ENCODE measurements around the gene SHCBP1. TPM values are rescaled to one million over a fixed set of nuclear protein-coding genes. Genes with fewer than 3 reads are reported as not detected.
A peak's percentile ranks its signal among the peaks of the same experiment; 100 is the strongest.

The SHCBP1 gene
- total and polyA plus RNA-seq, 2 of the 13 experiments (the other 11 are each of a cell fraction or from before 2014, with no cell fraction given), result 15.7 to 33.0 TPM

DNA sequence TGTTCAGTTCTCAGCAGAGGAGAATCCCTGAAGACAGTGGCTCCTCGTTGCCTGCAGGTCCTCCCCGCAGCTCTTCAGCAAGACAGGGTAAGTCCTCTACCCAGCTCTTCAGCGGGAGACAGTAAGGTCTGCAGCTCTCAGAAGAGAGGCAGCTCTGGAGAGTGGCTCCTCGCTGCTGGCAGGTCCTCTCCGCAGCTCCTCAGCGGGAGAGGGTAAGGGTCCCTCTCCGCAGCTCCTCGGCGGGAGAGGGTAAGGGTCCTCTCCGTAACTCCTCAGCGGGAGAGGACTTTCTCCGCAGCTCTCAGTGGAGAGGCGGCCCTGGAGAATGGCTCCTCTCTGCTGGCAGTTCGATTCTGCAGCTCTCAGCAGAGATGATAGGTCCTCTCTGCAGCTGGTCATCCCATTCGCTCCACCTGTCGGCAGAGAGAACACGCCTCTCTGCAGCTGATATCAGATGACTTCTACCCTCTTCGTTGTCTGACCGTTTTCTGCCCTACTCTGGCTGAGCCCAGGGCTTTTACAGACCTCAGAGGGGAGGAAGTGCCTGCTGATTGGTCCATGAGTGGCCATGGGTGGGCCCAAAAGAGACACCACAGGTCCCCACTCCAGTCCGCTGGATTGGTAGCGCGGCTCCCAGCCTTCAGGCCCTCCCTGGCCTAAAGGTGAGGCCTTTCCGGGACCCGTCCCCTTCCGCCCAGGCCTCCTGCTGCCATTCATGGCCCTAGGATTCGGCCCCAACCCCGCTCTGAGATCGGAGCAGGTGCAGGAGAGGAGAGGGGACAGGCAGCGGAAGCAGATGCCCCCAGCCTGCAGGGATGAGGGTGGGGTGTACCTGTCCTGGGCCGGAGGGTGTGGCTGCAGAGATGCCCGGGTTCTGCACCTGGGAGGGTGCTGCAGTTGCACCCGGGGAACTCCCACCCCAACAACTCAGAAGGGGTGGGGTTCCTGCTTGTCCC is 11.9 kb upstream of the SHCBP1 start (continued):
- no peak; the same call in 1 of the 2 replicates for TF ChIP-seq NR1H2 (CRISPR knock-in tag; IDR thresholded peaks at IDR 0.05; ENCODE audit: borderline replicate concordance, low read depth)
- no peak for TF ChIP-seq MATR3 (CRISPR knock-in tag; IDR thresholded peaks at IDR 0.05)
- TF ChIP-seq KLF9 (CRISPR knock-in tag; IDR thresholded peaks at IDR 0.05; ENCODE audit: low read depth), result no peak
- TF ChIP-seq ZNF747 (CRISPR knock-in tag; IDR thresholded peaks at IDR 0.05; ENCODE audit: borderline replicate concordance), result peak; percentile 91; the same call in 1 of the 2 replicates
- no peak; the same call in 1 of the 2 replicates for TF ChIP-seq ZSCAN25 (CRISPR knock-in tag; IDR thresholded peaks at IDR 0.05)
- peak; percentile 22; the same call in 1 of the 2 replicates for TF ChIP-seq ZNF276 (CRISPR knock-in tag; IDR thresholded peaks at IDR 0.05; ENCODE audit: low read depth)
- TF ChIP-seq MIER2 (CRISPR knock-in tag; IDR thresholded peaks at IDR 0.05), result 0 out of 2 replicates have a peak, but pooled peaks have one; percentile 24
- no peak for TF ChIP-seq CENPX (CRISPR knock-in tag; IDR thresholded peaks at IDR 0.05)
- TF ChIP-seq ZKSCAN5 (CRISPR knock-in tag; IDR thresholded peaks at IDR 0.05), result no peak
- TF ChIP-seq, protein P1, sequence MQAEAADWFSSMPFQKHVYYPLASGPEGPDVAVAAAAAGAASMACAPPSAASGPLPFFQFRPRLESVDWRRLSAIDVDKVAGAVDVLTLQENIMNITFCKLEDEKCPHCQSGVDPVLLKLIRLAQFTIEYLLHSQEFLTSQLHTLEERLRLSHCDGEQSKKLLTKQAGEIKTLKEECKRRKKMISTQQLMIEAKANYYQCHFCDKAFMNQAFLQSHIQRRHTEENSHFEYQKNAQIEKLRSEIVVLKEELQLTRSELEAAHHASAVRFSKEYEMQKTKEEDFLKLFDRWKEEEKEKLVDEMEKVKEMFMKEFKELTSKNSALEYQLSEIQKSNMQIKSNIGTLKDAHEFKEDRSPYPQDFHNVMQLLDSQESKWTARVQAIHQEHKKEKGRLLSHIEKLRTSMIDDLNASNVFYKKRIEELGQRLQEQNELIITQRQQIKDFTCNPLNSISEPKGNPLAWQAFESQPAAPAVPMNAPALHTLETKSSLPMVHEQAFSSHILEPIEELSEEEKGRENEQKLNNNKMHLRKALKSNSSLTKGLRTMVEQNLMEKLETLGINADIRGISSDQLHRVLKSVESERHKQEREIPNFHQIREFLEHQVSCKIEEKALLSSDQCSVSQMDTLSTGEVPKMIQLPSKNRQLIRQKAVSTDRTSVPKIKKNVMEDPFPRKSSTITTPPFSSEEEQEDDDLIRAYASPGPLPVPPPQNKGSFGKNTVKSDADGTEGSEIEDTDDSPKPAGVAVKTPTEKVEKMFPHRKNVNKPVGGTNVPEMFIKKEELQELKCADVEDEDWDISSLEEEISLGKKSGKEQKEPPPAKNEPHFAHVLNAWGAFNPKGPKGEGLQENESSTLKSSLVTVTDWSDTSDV (CRISPR knock-in tag; IDR thresholded peaks at IDR 0.05), result peak; percentile 34; the same call in 1 of the 2 replicates
- TF ChIP-seq FIP1L1 (IDR thresholded peaks at IDR 0.05; ENCODE audit: borderline replicate concordance, insufficient read depth, low read depth, low read length), result no peak
- no peak for TF ChIP-seq REXO4 (CRISPR knock-in tag; IDR thresholded peaks at IDR 0.05; ENCODE audit: borderline replicate concordance)
- TF ChIP-seq POGZ (CRISPR knock-in tag; IDR thresholded peaks at IDR 0.05), result peak; percentile 96
- TF ChIP-seq ZBTB8A (CRISPR knock-in tag; IDR thresholded peaks at IDR 0.05; ENCODE audit: borderline replicate concordance, low read depth), result no peak
- TF ChIP-seq AHDC1 (CRISPR knock-in tag; IDR thresholded peaks at IDR 0.05; ENCODE audit: borderline replicate concordance), result no peak; the same call in 1 of the 2 replicates
- 0 out of 2 replicates have a peak, but pooled peaks have one; percentile 29 for TF ChIP-seq ZNF761 (CRISPR knock-in tag; conservative IDR thresholded peaks at IDR 0.05)
- TF ChIP-seq ARNTL (CRISPR knock-in tag; IDR thresholded peaks at IDR 0.05), result no peak
- TF ChIP-seq ZNF441 (CRISPR knock-in tag; IDR thresholded peaks at IDR 0.05; ENCODE audit: borderline replicate concordance), result 0 out of 2 replicates have a peak, but pooled peaks have one; percentile 19

Measured in HepG2 (cell line).